Measurements from ENCODE around the gene GMPPB. TPM values are rescaled to one million over a fixed set of nuclear protein-coding genes. Genes with fewer than 3 reads are reported as not detected.
A peak's percentile ranks its signal among the peaks of the same experiment; 100 is the strongest.

GMPPB gene
- total RNA-seq, 2 donors from 2014 or later: 12.0 to 21.7 TPM

DNA sequence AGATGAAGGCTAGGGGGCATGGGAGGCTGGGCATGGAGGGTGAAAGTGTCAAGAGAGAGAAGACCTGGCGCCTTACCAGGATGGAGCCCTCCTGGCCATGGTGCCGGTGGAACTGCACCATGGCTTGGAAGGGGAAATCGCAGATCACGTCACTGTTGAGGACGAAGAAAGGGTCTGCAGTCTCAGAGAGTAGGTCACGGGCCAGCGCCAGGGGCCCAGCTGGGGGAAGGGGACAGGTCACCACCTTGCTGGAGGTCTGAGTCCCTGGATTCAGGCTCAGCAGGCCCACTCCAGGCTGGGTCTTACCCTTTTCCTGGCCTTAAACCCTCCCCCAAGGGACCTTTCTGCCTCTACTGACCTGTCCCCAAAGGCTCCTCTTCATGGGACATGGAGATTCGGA lies 855 bp downstream of the GMPPB start:
- H3K4me1 ChIP-seq: peaks cover 0 to 39% of the 10 kb centered on the region in 2 donors
- no peaks in the 10 kb centered on the region for H3K9me3 ChIP-seq
- H3K36me3 ChIP-seq: peaks cover 41% of the 10 kb centered on the region
- peak overlapping the region; percentile 86 to 99 for H3K4me3 ChIP-seq
- no peaks in the 10 kb centered on the region for H3K27me3 ChIP-seq
- TF ChIP-seq CTCF (IDR thresholded peaks at IDR 0.05): no peak
- H3K27ac ChIP-seq: peak overlapping the region; percentile 91 to 94
- DNase-seq (ENCODE audit: low spot score): no peak

DNA sequence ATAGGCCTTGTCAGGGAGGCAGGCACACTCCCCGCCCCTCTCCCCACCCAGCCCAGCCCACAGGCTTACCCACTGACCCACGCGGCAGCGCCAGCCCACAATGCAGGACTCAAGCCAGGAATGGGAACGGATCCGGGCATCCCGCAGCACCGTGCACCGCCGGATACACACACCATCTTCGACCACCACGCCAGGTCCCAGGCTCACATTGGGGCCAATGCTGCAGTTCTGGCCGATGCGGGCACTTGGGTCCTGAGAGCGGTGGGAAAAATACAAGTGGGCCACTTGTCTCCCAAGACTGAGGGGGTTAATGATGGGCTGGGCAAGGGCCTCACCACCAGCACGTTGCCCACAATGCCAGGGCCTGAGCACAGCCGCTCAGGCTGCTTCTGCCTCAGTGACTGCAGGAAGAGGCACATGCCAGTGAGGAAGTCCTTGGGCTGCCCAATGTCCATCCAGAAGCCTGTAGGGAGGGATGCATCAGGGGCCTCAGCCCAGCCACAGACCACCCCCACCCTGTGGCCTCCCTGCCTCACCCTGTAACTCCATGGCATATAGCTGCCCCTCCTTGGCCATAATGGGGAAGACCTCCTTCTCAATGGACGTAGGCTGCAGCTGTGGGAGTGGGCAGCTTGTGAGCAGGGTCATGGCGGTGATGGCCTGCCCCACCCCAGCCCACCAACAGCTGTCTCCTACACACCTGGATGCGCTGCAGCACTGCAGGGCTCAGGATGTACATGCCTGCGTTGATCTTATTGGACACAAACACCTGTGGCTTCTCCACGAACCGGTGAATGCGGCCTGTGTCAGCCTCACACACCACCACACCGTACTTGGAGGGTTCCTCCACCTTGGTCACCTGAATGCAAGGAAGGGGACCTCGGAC lies 1.6 kb downstream of the GMPPB start:
- peaks cover 0 to 39% of the 10 kb centered on the region in 2 donors for H3K4me1 ChIP-seq

GRCh38 chr3:49721596-49721895 lies 2.2 kb downstream of the GMPPB start:
- DNase-seq (ENCODE audit: low spot score): no peak
- peaks cover 28% of the 10 kb centered on the region for H3K36me3 ChIP-seq
- no peaks in the 10 kb centered on the region for H3K27me3 ChIP-seq
- no peak overlapping the region for H3K4me3 ChIP-seq
- no peaks in the 10 kb centered on the region for H3K9me3 ChIP-seq
- TF ChIP-seq CTCF (IDR thresholded peaks at IDR 0.05): no peak
- H3K27ac ChIP-seq: no peak overlapping the region
- H3K4me1 ChIP-seq: peaks cover 0 to 39% of the 10 kb centered on the region in 2 donors

More for the DNA sequence above, 1.6 kb downstream of the GMPPB start:
- no peak for DNase-seq (ENCODE audit: low spot score)
- Histone ChIP-seq H3K4me3 (peak overlapping the region in 1 of 2 donors; percentile 99), H3K36me3 (peaks cover 34% of the 10 kb centered on the region), H3K27me3 (no peaks in the 10 kb centered on the region), H3K9me3 (no peaks in the 10 kb centered on the region), H3K27ac (no peak overlapping the region)
- TF ChIP-seq CTCF (IDR thresholded peaks at IDR 0.05): no peak

DNA sequence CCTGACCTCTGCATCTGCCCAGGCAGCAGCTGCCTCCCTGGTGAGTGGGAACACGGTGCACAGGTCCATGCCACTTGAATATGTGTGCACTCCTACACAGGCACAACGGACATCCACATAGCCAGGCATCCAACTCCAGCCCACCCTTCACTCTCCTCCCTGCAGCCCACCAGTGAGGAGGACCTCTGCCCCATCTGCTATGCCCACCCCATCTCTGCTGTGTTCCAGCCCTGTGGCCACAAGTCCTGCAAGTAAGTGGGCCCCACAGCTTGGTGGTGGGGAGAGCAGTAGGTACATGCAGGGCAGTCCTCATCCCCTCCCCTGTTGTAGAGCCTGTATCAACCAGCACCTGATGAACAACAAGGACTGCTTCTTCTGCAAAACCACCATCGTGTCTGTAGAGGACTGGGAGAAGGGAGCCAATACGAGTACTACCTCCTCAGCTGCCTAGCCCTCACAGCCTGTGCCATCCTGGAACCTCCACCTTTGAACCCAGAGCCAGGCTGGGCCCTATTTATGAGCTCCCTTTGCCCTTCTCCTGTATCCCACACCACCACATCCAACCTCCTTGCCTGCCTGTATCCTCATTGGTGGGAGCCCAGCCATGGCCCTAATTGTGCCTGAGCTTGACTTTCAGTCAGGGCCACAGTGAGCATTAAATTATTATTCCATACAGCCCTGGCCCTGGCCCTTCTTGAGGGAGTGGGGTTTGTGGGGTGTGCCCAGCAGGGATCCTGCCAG lies 2.7 kb downstream of the GMPPB start:
- no peaks in the 10 kb centered on the region for H3K9me3 ChIP-seq
- no peak overlapping the region for H3K4me3 ChIP-seq
- H3K27ac ChIP-seq: no peak overlapping the region
- H3K36me3 ChIP-seq: peaks cover 28% of the 10 kb centered on the region
- H3K4me1 ChIP-seq: peaks cover 0 to 39% of the 10 kb centered on the region in 2 donors
- no peaks in the 10 kb centered on the region for H3K27me3 ChIP-seq
- DNase-seq (ENCODE audit: low spot score): no peak
- no peak for TF ChIP-seq CTCF (IDR thresholded peaks at IDR 0.05)

GRCh38 chr3:49719214-49719884 lies 4.4 kb downstream of the GMPPB start, which contains the start of gene AMIGO3:
AMIGO3 (minus strand) TSS chr3:49719684; CDS start chr3:49719465, 219 bp downstream.
- Histone ChIP-seq H3K4me1 (peaks cover 0 to 33% of the 10 kb centered on the region in 2 donors), H3K4me3 (peak within 1 kb of the TSS; percentile 39 to 62), H3K27me3 (no peaks in the 10 kb centered on the region), H3K36me3 (peaks cover 30% of the 10 kb centered on the region), H3K27ac (peak within 1 kb of the TSS; percentile 62 to 64), H3K9me3 (no peaks in the 10 kb centered on the region)
- TF ChIP-seq CTCF (IDR thresholded peaks at IDR 0.05): peak; percentile 28 to 67
- peak; percentile 97 for DNase-seq (ENCODE audit: low spot score)
